Loucy (cell line): Measurements from ENCODE around the gene HNRNPF.
"Not testable (repeated sequence)": the region's sequence is repeated elsewhere in the genome, so short reads cannot be mapped to it uniquely, and the experiment has no call there.

Source experiments
- H2AFZ ChIP-seq: fragments of 200-600 bp; sonication (generic); 2 replicates; pipeline ENCODE4 v1.6.0; 2016; ENCODE audit warnings: antibody characterized with exemption, mild to moderate bottlenecking, low read length, moderate library complexity
- H3F3A ChIP-seq: fragments of 200-600 bp; 2 replicates; pipeline ENCODE4 v1.6.0; 2016; ENCODE audit warnings: antibody characterized with exemption, low read depth, mild to moderate bottlenecking
- H3K27me3 ChIP-seq: fragments of 200-600 bp; sonication (generic); 2 replicates; pipeline ENCODE4 v1.6.1; 2014; ENCODE audit warnings: low read length, mild to moderate bottlenecking; ENCODE audit not compliant: insufficient read depth, poor library complexity, severe bottlenecking
- H3K36me3 ChIP-seq: fragments of 200-600 bp; sonication (generic); 2 replicates; pipeline ENCODE4 v1.6.1; 2016; ENCODE audit warnings: low read length; ENCODE audit not compliant: insufficient read depth
- H3K4me1 ChIP-seq: fragments of 200-600 bp; sonication (generic); 2 replicates; pipeline ENCODE4 v1.5.1; 2014; ENCODE audit warnings: low read length, mild to moderate bottlenecking; ENCODE audit not compliant: insufficient read depth, poor library complexity, severe bottlenecking
- H3K4me2 ChIP-seq: fragments of 200-600 bp; sonication (generic); 2 replicates; pipeline ENCODE4 v1.6.0; 2014; ENCODE audit warnings: antibody characterized with exemption, low read length, low read depth, mild to moderate bottlenecking; ENCODE audit not compliant: poor library complexity, severe bottlenecking
- H3K4me3 ChIP-seq: fragments of 200-600 bp; sonication (generic); 2 replicates; pipeline ENCODE4 v1.5.1; 2014; ENCODE audit warnings: low read length, mild to moderate bottlenecking, mixed read lengths; ENCODE audit not compliant: poor library complexity, severe bottlenecking
- H3K79me2 ChIP-seq: fragments of 200-600 bp; sonication (generic); 2 replicates; pipeline ENCODE4 v1.6.1; 2014; ENCODE audit warnings: low read length; ENCODE audit not compliant: insufficient read depth
- H3K9ac ChIP-seq: fragments of 200-600 bp; sonication (generic); 2 replicates; pipeline ENCODE4 v1.6.0; 2014; ENCODE audit warnings: mild to moderate bottlenecking, low read depth, low read length, moderate library complexity; ENCODE audit not compliant: poor library complexity, severe bottlenecking
- H3K9me2 ChIP-seq: fragments of 200-600 bp; sonication (generic); replicated peaks from 2 replicates; pipeline ENCODE4 v1.6.1; 2016; ENCODE audit warnings: low read depth, low read length, mixed read lengths
- H3K9me3 ChIP-seq: fragments of 200-600 bp; sonication (generic); 2 replicates; pipeline ENCODE4 v1.6.1; 2014; ENCODE audit warnings: mild to moderate bottlenecking, antibody characterized with exemption, low read length, low read depth; ENCODE audit not compliant: insufficient read depth
- H4K20me1 ChIP-seq: fragments of 200-600 bp; sonication (generic); 2 replicates; pipeline ENCODE4 v1.6.0; 2014; ENCODE audit warnings: antibody characterized with exemption, low read length, mild to moderate bottlenecking; ENCODE audit not compliant: insufficient read depth, poor library complexity, severe bottlenecking
- CTCF ChIP-seq: fragments of 200-600 bp; sonication (generic); conservative IDR thresholded peaks from 2 replicates; pipeline ENCODE4 v1.5.1; 2014; ENCODE audit warnings: mild to moderate bottlenecking, antibody characterized with exemption, low read length
- EZH2phosphoT487 ChIP-seq: fragments of 200-600 bp; IDR thresholded peaks from 2 replicates; pipeline ENCODE4 v1.6.1; 2018; ENCODE audit warnings: antibody characterized with exemption, mild to moderate bottlenecking, moderate library complexity, borderline replicate concordance

Gene HNRNPF

GRCh38 chr10:43408710-43409384, at the start of gene HNRNPF:
Gene HNRNPF (minus strand): TSS chr10:43409186. CDS start chr10:43387884, 21,302 bp downstream.
- Histone ChIP-seq H3K9ac (peak within 1 kb of the TSS; percentile 94), H4K20me1 (peaks cover 44% of the 10 kb centered on the region), H3K4me1 (peaks cover 27% of the 10 kb centered on the region), H3K79me2 (peaks cover 60% of the 10 kb centered on the region), H3K9me2 (no peaks in the 10 kb centered on the region), H3K4me3 (peak within 1 kb of the TSS; percentile 98), H3K27me3 (peaks cover 3% of the 10 kb centered on the region), H3K4me2 (peak within 1 kb of the TSS; percentile 91), H3K36me3 (no peaks in the 10 kb centered on the region), H2AFZ (peak within 1 kb of the TSS; percentile 66), H3F3A (peaks cover 3% of the 10 kb centered on the region; the same call in 1 of the 2 replicates), H3K9me3 (no peaks in the 10 kb centered on the region)
- TF ChIP-seq CTCF (no peak), EZH2phosphoT487 (no peak)

- no peak overlapping the region for H3K4me3 ChIP-seq
- no peaks in the 10 kb centered on the region for H3K9me2 ChIP-seq
- no peak overlapping the region for H3K4me2 ChIP-seq
Observed at GRCh38 chr10:43458227-43458626, 49.2 kb upstream of the HNRNPF start.

GRCh38 chr10:43456561-43456960, 47.6 kb upstream of the HNRNPF start:
- Histone ChIP-seq H3K4me2 (peak overlapping the region; percentile 87), H3K79me2 (peaks cover 29% of the 10 kb centered on the region), H3K4me3 (peak overlapping the region; percentile 98), H3K4me1 (peaks cover 41% of the 10 kb centered on the region), H3F3A (peaks cover 18% of the 10 kb centered on the region), H3K9ac (peak overlapping the region; percentile 82)
- not testable (repeated sequence) for H3K9me2 ChIP-seq, H3K27me3 ChIP-seq, H4K20me1 ChIP-seq, H2AFZ ChIP-seq, H3K36me3 ChIP-seq, H3K9me3 ChIP-seq

More at GRCh38 chr10:43458227-43458626, 49.2 kb upstream of the HNRNPF start:
- Histone ChIP-seq H3K79me2 (peaks cover 21% of the 10 kb centered on the region), H3K9ac (no peak overlapping the region), H4K20me1 (no peaks in the 10 kb centered on the region), H3F3A (peaks cover 6% of the 10 kb centered on the region; the same call in 1 of the 2 replicates), H3K4me1 (peaks cover 25% of the 10 kb centered on the region), H3K9me3 (no peaks in the 10 kb centered on the region), H3K36me3 (no peaks in the 10 kb centered on the region), H3K27me3 (no peaks in the 10 kb centered on the region), H2AFZ (no peak overlapping the region)
- TF ChIP-seq CTCF: no peak
- TF ChIP-seq EZH2phosphoT487: no peak

- peaks cover 44% of the 10 kb centered on the region for H3K4me1 ChIP-seq
- not testable (repeated sequence) for H4K20me1 ChIP-seq
Observed at GRCh38 chr10:43454025-43454424, 45.0 kb upstream of the HNRNPF start.

More at GRCh38 chr10:43454025-43454424, 45.0 kb upstream of the HNRNPF start:
- peaks cover 18% of the 10 kb centered on the region for H3F3A ChIP-seq
- H3K4me3 ChIP-seq: peak overlapping the region; percentile 98
- not testable (repeated sequence) for H2AFZ ChIP-seq, H3K27me3 ChIP-seq, H3K36me3 ChIP-seq, H3K9me3 ChIP-seq, H3K9me2 ChIP-seq
- peak overlapping the region; percentile 82 for H3K9ac ChIP-seq
- H3K79me2 ChIP-seq: peaks cover 29% of the 10 kb centered on the region
- peak overlapping the region; percentile 80 for H3K4me2 ChIP-seq
